Ovary (tissue), 3 donors: ENCODE data around the gene FGF3.

Experiments used
- EP300 ChIP-seq: sonication (generic); formaldehyde crosslinking; IDR thresholded peaks from one replicate; pipeline ENCODE4 v1.6.1; 2017; ENCODE audit warnings: antibody characterized with exemption
- POLR2A ChIP-seq: fragments of 450-650 bp; IDR thresholded peaks from one replicate; pipeline ENCODE4 v1.6.1; 2017; ENCODE audit warnings: antibody characterized with exemption, mild to moderate bottlenecking, moderate library complexity
- TF ChIP-seq, protein P1 (sequence below), 3 donors: fragments of 450-650 bp in 2 of 3; fragments of 200-600 bp in 1 of 3; IDR thresholded peaks; one replicate each; pipeline versions ENCODE4 v1.5.1 to v1.8.0; 2016 to 2022; ENCODE audit warnings: antibody characterized with exemption in 3 of 3, mild to moderate bottlenecking in 1 of 3
- donor health status: DM: no; HTN: no; CAD: no.

DNA sequence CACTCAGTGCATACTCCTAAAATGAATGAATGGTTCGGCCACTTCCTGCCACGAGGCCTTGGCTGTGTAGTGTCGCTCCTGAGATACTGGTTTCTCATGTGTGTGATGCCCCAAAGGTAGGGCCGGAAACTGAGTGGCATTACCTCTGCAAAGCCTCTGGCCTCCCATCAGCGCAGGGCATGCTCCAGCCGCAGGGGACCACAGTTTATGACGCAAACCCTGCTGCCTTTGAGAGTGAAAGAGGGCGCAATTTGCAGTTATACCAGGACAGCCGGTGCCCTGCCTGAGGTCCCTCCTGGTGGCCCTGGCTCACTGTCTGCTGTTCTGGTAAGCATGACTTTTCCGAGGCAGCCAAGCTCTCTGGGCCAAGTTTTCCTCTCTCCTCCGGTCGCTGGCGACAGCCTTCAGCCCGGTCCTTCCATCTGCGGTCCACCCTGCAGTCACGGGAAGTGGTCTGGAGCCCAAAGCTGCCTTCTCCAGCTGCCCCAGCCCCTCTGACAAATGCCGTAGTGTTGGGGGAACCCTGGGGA is 2.4 kb upstream of the FGF3 start:
- no peak for TF ChIP-seq POLR2A
- TF ChIP-seq, protein P1, sequence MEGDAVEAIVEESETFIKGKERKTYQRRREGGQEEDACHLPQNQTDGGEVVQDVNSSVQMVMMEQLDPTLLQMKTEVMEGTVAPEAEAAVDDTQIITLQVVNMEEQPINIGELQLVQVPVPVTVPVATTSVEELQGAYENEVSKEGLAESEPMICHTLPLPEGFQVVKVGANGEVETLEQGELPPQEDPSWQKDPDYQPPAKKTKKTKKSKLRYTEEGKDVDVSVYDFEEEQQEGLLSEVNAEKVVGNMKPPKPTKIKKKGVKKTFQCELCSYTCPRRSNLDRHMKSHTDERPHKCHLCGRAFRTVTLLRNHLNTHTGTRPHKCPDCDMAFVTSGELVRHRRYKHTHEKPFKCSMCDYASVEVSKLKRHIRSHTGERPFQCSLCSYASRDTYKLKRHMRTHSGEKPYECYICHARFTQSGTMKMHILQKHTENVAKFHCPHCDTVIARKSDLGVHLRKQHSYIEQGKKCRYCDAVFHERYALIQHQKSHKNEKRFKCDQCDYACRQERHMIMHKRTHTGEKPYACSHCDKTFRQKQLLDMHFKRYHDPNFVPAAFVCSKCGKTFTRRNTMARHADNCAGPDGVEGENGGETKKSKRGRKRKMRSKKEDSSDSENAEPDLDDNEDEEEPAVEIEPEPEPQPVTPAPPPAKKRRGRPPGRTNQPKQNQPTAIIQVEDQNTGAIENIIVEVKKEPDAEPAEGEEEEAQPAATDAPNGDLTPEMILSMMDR (IDR thresholded peaks at IDR 0.05), result no peak
- no peak for TF ChIP-seq EP300
